IMR-90 (cell line): ENCODE measurements around the gene COL5A2.

Experiments
- BHLHE40 ChIP-seq: fragments of 150-350 bp; IDR thresholded peaks from 2 replicates; pipeline ENCODE4 v1.6.1; 2016; ENCODE audit warnings: mild to moderate bottlenecking, low read depth, low read length
- CEBPB ChIP-seq: IDR thresholded peaks from 2 replicates; pipeline ENCODE4 v1.6.1; 2012; ENCODE audit warnings: low read depth, low read length, improper control_type of control experiment
- FOS ChIP-seq: fragments of 150-350 bp; IDR thresholded peaks from 2 replicates; pipeline ENCODE4 v1.6.1; 2016; ENCODE audit warnings: low read depth, low read length
- MAFK ChIP-seq: IDR thresholded peaks from 2 replicates; pipeline ENCODE4 v1.6.1; 2012; ENCODE audit warnings: low read depth, low read length, improper control_type of control experiment
- MAZ ChIP-seq: IDR thresholded peaks from 2 replicates; pipeline ENCODE4 v1.6.1; 2012; ENCODE audit warnings: low read depth, mild to moderate bottlenecking, low read length, improper control_type of control experiment, moderate library complexity, borderline replicate concordance
- POLR2A ChIP-seq: IDR thresholded peaks from 2 replicates; pipeline ENCODE4 v1.6.1; 2012; ENCODE audit warnings: mild to moderate bottlenecking, low read depth, low read length
- RAD21 ChIP-seq: IDR thresholded peaks from 2 replicates; pipeline ENCODE4 v1.6.1; 2012; ENCODE audit warnings: low read length, improper control_type of control experiment
- RCOR1 ChIP-seq: IDR thresholded peaks from 2 replicates; pipeline ENCODE4 v1.6.1; 2012; ENCODE audit warnings: mild to moderate bottlenecking, low read length, improper control_type of control experiment; ENCODE audit not compliant: insufficient replicate concordance
- RFX5 ChIP-seq: IDR thresholded peaks from 2 replicates; pipeline ENCODE4 v1.8.0; 2012; ENCODE audit warnings: low read depth, mild to moderate bottlenecking, low read length, moderate library complexity
- TF ChIP-seq, protein P1 (sequence below): conservative IDR thresholded peaks from 2 replicates; pipeline ENCODE4 v1.5.1; 2012; ENCODE audit warnings: mild to moderate bottlenecking, low read depth, low read length, improper control_type of control experiment
- TF ChIP-seq, protein P2 (sequence below): fragments of 150-350 bp; IDR thresholded peaks from 2 replicates; pipeline ENCODE4 v1.6.1; 2017; ENCODE audit warnings: mild to moderate bottlenecking, antibody characterized with exemption, low read length, low read depth

DNA sequence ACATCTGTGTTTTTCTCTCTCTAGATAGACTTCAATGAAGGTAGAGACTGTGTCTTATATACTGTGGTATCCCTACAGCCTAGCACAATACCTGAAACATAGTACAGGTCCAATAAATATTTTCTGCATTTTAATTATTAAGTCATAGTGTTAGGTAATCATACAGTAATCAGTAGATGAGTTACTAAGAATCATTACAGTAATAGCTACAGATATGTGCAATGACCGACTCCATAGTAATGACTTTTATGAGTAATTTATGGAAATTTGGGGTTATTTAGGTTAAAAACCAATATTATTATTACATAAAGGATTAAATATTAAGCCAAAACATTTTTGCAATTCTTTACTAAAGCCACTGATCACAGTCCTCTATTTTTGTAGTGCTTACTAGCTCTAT is 21.6 kb downstream of the COL5A2 start:
- no peak for TF ChIP-seq POLR2A
- TF ChIP-seq, protein P1, sequence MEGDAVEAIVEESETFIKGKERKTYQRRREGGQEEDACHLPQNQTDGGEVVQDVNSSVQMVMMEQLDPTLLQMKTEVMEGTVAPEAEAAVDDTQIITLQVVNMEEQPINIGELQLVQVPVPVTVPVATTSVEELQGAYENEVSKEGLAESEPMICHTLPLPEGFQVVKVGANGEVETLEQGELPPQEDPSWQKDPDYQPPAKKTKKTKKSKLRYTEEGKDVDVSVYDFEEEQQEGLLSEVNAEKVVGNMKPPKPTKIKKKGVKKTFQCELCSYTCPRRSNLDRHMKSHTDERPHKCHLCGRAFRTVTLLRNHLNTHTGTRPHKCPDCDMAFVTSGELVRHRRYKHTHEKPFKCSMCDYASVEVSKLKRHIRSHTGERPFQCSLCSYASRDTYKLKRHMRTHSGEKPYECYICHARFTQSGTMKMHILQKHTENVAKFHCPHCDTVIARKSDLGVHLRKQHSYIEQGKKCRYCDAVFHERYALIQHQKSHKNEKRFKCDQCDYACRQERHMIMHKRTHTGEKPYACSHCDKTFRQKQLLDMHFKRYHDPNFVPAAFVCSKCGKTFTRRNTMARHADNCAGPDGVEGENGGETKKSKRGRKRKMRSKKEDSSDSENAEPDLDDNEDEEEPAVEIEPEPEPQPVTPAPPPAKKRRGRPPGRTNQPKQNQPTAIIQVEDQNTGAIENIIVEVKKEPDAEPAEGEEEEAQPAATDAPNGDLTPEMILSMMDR, result no peak
- TF ChIP-seq MAZ, result no peak
- TF ChIP-seq BHLHE40, result no peak
- no peak for TF ChIP-seq FOS
- no peak for TF ChIP-seq RFX5
- no peak for TF ChIP-seq RAD21
- TF ChIP-seq, protein P2, sequence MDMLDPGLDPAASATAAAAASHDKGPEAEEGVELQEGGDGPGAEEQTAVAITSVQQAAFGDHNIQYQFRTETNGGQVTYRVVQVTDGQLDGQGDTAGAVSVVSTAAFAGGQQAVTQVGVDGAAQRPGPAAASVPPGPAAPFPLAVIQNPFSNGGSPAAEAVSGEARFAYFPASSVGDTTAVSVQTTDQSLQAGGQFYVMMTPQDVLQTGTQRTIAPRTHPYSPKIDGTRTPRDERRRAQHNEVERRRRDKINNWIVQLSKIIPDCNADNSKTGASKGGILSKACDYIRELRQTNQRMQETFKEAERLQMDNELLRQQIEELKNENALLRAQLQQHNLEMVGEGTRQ, result no peak
- TF ChIP-seq CEBPB, result no peak
- TF ChIP-seq MAFK, result no peak
- TF ChIP-seq RCOR1, result no peak
